ENCODE data around the gene RDH13. TPM values are rescaled to one million over a fixed set of nuclear protein-coding genes. Genes with fewer than 3 reads are reported as not detected.

RDH13 gene
- total and polyA plus RNA-seq, 12 donors: 6.8 to 27.9 (median 9.8) TPM

DNA sequence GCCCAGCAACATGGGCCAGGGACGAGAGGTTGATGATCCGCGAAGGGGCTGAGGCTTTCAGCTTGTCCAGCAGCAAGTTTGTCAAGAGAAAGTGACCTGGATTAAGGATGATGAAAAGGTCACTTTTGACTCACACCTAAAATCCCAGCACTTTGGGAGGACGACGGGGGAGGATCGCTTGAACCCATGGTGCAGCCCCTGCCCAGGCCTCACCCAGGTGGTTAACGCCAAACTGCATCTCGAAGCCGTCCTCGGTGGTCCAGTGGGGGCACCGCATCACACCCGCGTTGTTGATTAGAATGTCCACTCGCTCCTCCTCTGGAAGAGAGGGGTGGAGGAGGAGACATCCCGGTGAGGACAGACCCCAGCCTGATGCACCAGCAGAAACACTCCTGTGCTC is 14.5 kb downstream of the RDH13 start:
- TF ChIP-seq, protein P1, sequence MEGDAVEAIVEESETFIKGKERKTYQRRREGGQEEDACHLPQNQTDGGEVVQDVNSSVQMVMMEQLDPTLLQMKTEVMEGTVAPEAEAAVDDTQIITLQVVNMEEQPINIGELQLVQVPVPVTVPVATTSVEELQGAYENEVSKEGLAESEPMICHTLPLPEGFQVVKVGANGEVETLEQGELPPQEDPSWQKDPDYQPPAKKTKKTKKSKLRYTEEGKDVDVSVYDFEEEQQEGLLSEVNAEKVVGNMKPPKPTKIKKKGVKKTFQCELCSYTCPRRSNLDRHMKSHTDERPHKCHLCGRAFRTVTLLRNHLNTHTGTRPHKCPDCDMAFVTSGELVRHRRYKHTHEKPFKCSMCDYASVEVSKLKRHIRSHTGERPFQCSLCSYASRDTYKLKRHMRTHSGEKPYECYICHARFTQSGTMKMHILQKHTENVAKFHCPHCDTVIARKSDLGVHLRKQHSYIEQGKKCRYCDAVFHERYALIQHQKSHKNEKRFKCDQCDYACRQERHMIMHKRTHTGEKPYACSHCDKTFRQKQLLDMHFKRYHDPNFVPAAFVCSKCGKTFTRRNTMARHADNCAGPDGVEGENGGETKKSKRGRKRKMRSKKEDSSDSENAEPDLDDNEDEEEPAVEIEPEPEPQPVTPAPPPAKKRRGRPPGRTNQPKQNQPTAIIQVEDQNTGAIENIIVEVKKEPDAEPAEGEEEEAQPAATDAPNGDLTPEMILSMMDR (IDR thresholded peaks at IDR 0.05): no peak
- TF ChIP-seq POLR2A (IDR thresholded peaks at IDR 0.05): no peak
- no peaks in the 10 kb centered on the region for H3K9me3 ChIP-seq (replicated peaks in 1 of 3)
- no peak for DNase-seq
- H3K4me3 ChIP-seq: no peak overlapping the region
- H3K27me3 ChIP-seq: no peaks in the 10 kb centered on the region
- no peaks in the 10 kb centered on the region for H3K4me1 ChIP-seq (replicated peaks in 1 of 2)
- WGBS, 4 donors: 87 to 93% (median 92%) methylated on average over 8 to 15 of the region's 15 CpGs
- H3K27ac ChIP-seq: no peak overlapping the region
- intact Hi-C loops (cut with DNase I): no loop called here
- peaks cover 0 to 61% of the 10 kb centered on the region in 2 donors for H3K36me3 ChIP-seq (replicated peaks in 1 of 2)

DNA sequence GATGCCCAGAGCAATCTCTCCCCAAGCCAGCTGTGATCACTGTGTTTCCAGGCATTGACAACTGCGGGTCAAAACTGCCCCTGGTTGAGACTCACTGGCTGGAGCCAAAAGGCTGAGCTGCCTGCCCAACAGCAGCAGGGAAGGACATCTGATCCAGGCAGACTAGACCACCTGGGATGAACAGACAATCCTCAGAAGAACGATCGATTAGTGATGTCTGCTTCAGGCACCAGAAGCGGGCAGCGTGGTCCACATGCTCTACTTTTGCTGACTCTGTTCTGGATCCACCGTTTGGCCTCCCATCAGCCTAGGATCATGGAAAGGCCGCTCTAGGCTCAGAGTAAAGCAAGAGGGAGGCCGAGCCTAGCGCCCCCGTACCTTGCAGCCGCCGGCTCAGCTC is 15.0 kb downstream of the RDH13 start:
- Histone ChIP-seq H3K9me3 (replicated peaks in 1 of 3) (no peaks in the 10 kb centered on the region), H3K4me1 (replicated peaks in 1 of 2) (no peaks in the 10 kb centered on the region), H3K27me3 (no peaks in the 10 kb centered on the region), H3K36me3 (replicated peaks in 1 of 2) (peaks cover 0 to 56% of the 10 kb centered on the region in 2 donors), H3K4me3 (no peak overlapping the region), H3K27ac (no peak overlapping the region)
- TF ChIP-seq, protein P1 (IDR thresholded peaks at IDR 0.05): no peak
- no peak for TF ChIP-seq POLR2A (IDR thresholded peaks at IDR 0.05)
- DNase-seq: no peak
- intact Hi-C loops (cut with DNase I): no loop called here
- WGBS, 4 donors: 94 to 98% (median 97%) methylated on average over 9 to 12 of the region's 12 CpGs

DNA sequence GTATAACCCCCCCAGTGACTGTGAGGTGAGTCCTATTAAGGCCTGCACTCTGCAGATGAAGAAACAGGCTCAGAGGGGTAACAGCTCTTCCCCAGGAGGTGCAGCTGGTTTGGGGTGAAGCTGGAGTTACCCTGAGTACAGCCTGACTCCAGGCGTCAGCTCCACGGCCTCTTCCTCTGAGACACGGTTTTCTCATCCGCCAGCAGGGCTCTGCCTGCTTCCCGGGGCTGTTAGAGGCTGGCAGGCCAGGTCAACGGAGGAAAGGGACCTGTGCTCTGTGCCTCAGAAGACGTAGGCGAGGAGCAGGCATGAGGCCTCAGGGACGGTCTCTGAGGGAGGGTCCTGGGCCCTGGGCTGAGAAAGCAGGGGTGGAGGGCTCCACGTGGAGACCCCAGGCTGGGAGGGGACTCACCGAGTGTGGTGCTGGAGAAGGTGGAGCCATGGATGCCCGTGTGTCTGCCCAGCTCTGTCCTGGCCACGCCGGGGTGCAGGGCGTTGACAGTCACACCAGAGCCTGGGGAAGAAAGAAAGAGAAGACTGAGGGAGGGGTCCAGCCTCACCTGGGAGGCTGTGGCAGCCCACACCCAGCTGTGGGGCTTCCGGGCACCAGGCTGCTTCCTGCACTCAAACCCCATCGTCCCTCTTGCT is 15.8 kb downstream of the RDH13 start:
- Histone ChIP-seq H3K9me3 (replicated peaks in 1 of 3) (no peaks in the 10 kb centered on the region), H3K27me3 (no peaks in the 10 kb centered on the region), H3K36me3 (replicated peaks in 1 of 2) (peaks cover 0 to 54% of the 10 kb centered on the region in 2 donors), H3K27ac (no peak overlapping the region), H3K4me1 (replicated peaks in 1 of 2) (no peaks in the 10 kb centered on the region), H3K4me3 (no peak overlapping the region)
- intact Hi-C loops (cut with DNase I): no loop called here
- no peak for DNase-seq
- 89 to 95% (median 92%) methylated on average over 17 of the region's 17 CpGs for WGBS, 4 donors
- TF ChIP-seq, protein P1 (IDR thresholded peaks at IDR 0.05): no peak
- no peak for TF ChIP-seq POLR2A (IDR thresholded peaks at IDR 0.05)

DNA sequence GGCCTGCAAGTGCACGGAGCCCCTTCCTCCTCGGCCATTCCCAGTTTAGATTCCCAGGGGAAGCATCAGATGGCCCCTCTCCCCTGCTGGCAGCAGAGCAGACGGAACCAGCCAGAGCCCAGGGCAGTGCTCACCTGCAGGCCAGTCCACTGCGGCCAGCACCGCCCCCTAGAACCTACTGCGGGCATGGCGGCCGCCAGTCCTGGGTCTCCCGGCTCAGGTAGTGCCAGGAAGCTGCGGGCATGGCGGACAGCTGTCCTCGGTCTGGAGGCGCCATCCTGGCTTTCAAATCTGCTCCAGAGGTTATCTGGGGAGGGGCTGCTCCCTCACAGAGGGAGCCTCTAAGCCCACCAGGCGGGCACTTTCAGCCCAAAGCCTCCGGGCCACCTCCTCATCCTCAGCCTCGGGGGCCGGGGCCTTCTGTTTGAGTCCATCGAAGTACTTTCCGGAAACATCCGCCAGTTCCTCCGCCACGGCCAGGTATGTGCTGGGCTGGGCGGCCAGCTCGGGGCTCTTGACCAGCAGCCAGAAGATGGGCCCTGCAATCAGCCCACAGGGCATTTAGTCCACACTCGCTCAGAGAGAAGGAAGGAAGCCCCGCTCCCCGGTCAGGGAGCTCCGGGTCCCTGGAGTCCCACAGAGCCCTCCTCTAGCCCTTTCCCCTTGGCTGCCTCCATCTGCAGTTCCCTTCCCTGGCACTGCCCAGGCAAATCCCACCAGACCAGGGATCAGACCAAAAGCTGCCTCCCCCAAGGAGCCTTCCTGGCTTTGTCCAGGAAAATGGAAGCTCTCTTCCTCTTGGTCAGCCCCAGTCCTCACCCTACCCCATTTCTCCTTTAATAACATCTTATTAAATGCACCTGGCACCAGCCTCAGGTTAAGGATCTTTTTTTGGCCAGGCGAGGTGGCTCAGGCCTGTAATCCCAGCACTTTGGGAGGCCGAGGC is 17.9 kb downstream of the RDH13 start:
- no peaks in the 10 kb centered on the region for H3K4me1 ChIP-seq (replicated peaks in 1 of 2)
- no peak overlapping the region for H3K4me3 ChIP-seq
- TF ChIP-seq, protein P1 (IDR thresholded peaks at IDR 0.05): no peak
- TF ChIP-seq POLR2A (IDR thresholded peaks at IDR 0.05): no peak
- H3K27ac ChIP-seq: no peak overlapping the region
- intact Hi-C loops (cut with DNase I): no loop called here
- H3K36me3 ChIP-seq (replicated peaks in 1 of 2): peaks cover 0 to 47% of the 10 kb centered on the region in 2 donors
- H3K9me3 ChIP-seq (replicated peaks in 1 of 3): no peaks in the 10 kb centered on the region
- no peaks in the 10 kb centered on the region for H3K27me3 ChIP-seq
- no peak for DNase-seq
- 96 to 97% (median 96%) methylated on average over 14 to 30 of the region's 30 CpGs for WGBS, 4 donors

Data from adrenal gland (tissue), 12 donors.